Esophagus squamous epithelium (tissue), 5 donors: ENCODE data around the gene MAP1LC3B. TPM values are rescaled to one million over a fixed set of nuclear protein-coding genes. Genes with fewer than 3 reads are reported as not detected.

Experiments
- DNase-seq: peaks from one replicate; lab custom pipeline; 2025; lab: John Stamatoyannopoulos, UW
- H3K27ac ChIP-seq, 4 donors: fragments of 200-600 bp; sonication (generic); one replicate each; pipeline ENCODE4 v1.5.1; 2016 to 2019; ENCODE audit warnings: mild to moderate bottlenecking in 1 of 4
- H3K27me3 ChIP-seq, 4 donors: fragments of 200-600 bp; sonication (generic); 1 replicate in 3 of 4; 2 replicates in 1 of 4; pipeline versions ENCODE4 v1.5.1 to v1.6.0; 2017 to 2021; ENCODE audit warnings: antibody characterized with exemption in 1 of 4
- H3K36me3 ChIP-seq, 3 donors: fragments of 200-600 bp; sonication (generic); one replicate each; pipeline ENCODE4 v1.5.1; 2016 to 2019
- H3K4me1 ChIP-seq, 3 donors: fragments of 200-600 bp; sonication (generic); one replicate each; pipeline ENCODE4 v1.5.1; 2017 to 2019
- H3K4me3 ChIP-seq, 4 donors: fragments of 200-600 bp; sonication (generic); 1 replicate in 3 of 4; 2 replicates in 1 of 4; pipeline ENCODE4 v1.5.1; 2016 to 2019; ENCODE audit warnings: mild to moderate bottlenecking in 2 of 4, moderate library complexity in 1 of 4
- H3K9me3 ChIP-seq, 3 donors: fragments of 200-600 bp; sonication (generic); one replicate each; pipeline ENCODE4 v1.5.1; 2016 to 2019
- POLR2A ChIP-seq, 4 donors: fragments of 450-650 bp; IDR thresholded peaks; one replicate each; pipeline ENCODE4 v1.6.1; 2017; ENCODE audit warnings: antibody characterized with exemption in 4 of 4, mild to moderate bottlenecking in 4 of 4, moderate library complexity in 3 of 4
- WGBS, 2 donors: methylation state at CpG; one replicate each; pipeline ENCODE4 v1.1.5; 2018; 5-methylcytosine and 5-hydroxymethylcytosine counted together
- intact Hi-C: fragments of 100-400 bp; cut with DNase I; formaldehyde crosslinking; loops from one replicate; pipeline ENCODE4 v1.15.0; 2022
- total RNA-seq, 4 donors: library from RNA; depleted of rRNA; stranded (reverse); fragments of >200 nt; gene quantifications; one replicate each; pipeline ENCODE4 v1.1.0, GENCODE V29; 2016
- TF ChIP-seq, protein P1 (sequence below), 6 experiments: fragments of 450-650 bp in 4 of 6; fragments of 200-600 bp in 2 of 6; sonication (generic) in 2 of 6; IDR thresholded peaks; one replicate each; pipeline ENCODE4 v1.5.1; 2016 to 2019; ENCODE audit warnings: antibody characterized with exemption in 6 of 6, mild to moderate bottlenecking in 4 of 6, moderate library complexity in 4 of 6
- donor health status: DM: yes; HTN: yes; CAD: no.

MAP1LC3B gene
- total RNA-seq, 4 donors from 2014 or later, result 14.2 to 38.0 (median 24.4) TPM

- TF ChIP-seq POLR2A (IDR thresholded peaks at IDR 0.05), result no peak
- TF ChIP-seq, protein P1, sequence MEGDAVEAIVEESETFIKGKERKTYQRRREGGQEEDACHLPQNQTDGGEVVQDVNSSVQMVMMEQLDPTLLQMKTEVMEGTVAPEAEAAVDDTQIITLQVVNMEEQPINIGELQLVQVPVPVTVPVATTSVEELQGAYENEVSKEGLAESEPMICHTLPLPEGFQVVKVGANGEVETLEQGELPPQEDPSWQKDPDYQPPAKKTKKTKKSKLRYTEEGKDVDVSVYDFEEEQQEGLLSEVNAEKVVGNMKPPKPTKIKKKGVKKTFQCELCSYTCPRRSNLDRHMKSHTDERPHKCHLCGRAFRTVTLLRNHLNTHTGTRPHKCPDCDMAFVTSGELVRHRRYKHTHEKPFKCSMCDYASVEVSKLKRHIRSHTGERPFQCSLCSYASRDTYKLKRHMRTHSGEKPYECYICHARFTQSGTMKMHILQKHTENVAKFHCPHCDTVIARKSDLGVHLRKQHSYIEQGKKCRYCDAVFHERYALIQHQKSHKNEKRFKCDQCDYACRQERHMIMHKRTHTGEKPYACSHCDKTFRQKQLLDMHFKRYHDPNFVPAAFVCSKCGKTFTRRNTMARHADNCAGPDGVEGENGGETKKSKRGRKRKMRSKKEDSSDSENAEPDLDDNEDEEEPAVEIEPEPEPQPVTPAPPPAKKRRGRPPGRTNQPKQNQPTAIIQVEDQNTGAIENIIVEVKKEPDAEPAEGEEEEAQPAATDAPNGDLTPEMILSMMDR (IDR thresholded peaks at IDR 0.05), result no peak
- H3K27me3 ChIP-seq, result no peaks in the 10 kb centered on the region
- 75 to 77% methylated on average over 4 to 10 of the region's 13 CpGs for WGBS, 2 donors
- H3K4me3 ChIP-seq, result no peak overlapping the region
- H3K27ac ChIP-seq, result no peak overlapping the region
- peaks cover 0 to 13% (median 0%) of the 10 kb centered on the region in 3 donors for H3K4me1 ChIP-seq
- intact Hi-C loops, result no loop called here
- no peak for DNase-seq
- peaks cover 20 to 97% (median 23%) of the 10 kb centered on the region in 3 donors for H3K36me3 ChIP-seq
- H3K9me3 ChIP-seq, result no peaks in the 10 kb centered on the region
These were observed 17.6 kb downstream of the MAP1LC3B start for GRCh38 chr16:87409781-87410180.

DNA sequence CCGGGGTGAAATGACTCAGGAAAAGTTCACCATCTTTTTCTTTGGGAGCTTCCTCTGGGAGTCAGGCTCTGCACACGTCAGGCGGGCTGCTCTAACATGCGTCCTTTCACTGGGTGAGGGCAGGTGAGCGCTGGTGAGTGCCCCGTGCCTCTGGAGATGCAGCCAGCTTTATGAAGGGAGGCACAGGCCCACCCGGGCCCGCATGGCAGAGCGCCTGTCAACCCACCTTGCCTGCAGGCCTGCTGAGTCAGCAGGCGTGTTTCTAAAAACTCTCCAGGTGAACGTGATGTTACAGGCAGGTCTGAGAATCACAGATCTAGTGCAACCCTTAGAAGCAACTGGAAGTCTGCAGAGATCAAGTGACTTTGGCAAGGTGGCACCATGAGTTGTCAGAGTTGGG is 18.4 kb downstream of the MAP1LC3B start:
- Histone ChIP-seq H3K36me3 (peaks cover 22 to 97% (median 27%) of the 10 kb centered on the region in 3 donors), H3K4me1 (peaks cover 0 to 13% (median 0%) of the 10 kb centered on the region in 3 donors), H3K9me3 (no peaks in the 10 kb centered on the region), H3K27ac (no peak overlapping the region), H3K4me3 (no peak overlapping the region), H3K27me3 (no peaks in the 10 kb centered on the region)
- WGBS, 2 donors, result 63% methylated on average over 11 of the region's 11 CpGs; no CpG with 5 or more reads in 1 of the 2 donors
- no peak for DNase-seq
- no peak for TF ChIP-seq POLR2A (IDR thresholded peaks at IDR 0.05)
- TF ChIP-seq, protein P1 (IDR thresholded peaks at IDR 0.05), result no peak
- intact Hi-C loops, result no loop called here

GRCh38 chr16:87410968-87411367 is 18.8 kb downstream of the MAP1LC3B start:
- Histone ChIP-seq H3K27me3 (no peaks in the 10 kb centered on the region), H3K36me3 (peaks cover 26 to 97% (median 29%) of the 10 kb centered on the region in 3 donors), H3K9me3 (no peaks in the 10 kb centered on the region), H3K4me1 (peaks cover 0 to 13% (median 0%) of the 10 kb centered on the region in 3 donors), H3K4me3 (no peak overlapping the region), H3K27ac (no peak overlapping the region)
- DNase-seq, result no peak
- TF ChIP-seq, protein P1 (IDR thresholded peaks at IDR 0.05), result no peak
- TF ChIP-seq POLR2A (IDR thresholded peaks at IDR 0.05), result no peak
- WGBS, 2 donors, result 85 to 87% methylated on average over 7 to 14 of the region's 14 CpGs
- intact Hi-C loops, result no loop called here

DNA sequence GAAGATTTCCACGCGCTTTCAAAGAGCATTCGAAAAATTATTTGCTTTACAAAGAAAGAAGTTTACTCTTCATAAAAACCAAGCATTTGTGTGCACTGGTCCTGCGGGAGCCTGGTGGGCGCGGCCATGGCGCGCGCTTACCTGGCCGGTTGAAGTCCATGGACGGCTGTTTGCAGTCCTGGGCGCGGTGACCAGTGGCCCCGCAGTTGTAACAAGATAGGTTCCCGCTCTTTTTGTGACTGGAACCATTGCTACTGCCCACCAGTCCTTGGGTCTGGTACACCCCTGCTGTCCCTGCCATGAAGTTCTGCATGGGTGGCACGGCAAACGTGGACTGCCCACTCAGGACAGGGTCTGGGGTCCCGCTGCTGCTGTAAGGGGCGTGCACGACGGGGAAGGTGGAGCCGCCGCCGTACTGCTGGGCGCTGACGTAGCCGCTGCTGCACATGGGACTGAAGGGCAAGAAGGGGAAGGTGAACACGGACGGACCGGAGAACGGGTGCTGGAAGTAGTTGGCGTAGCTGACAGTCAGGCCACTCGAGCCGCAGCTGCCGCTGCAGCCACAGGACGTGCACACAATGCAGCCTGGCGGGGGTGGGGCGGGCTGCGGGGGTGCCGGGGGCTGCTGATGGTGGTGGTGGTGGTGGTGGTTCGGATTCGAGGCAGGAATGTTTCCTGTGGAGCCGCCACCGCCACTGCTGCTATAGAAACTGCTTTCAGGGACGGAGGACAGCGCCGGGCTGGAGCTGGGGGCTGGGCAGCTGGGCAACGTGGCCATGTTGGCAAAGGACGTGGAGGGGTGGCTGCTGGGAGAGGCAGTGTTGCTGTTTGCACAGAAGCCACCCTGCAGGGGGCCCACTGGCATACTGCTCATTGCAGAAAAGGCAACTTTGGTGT is 19.5 kb downstream of the MAP1LC3B start:
- 90% methylated on average over 17 to 34 of the region's 49 CpGs for WGBS, 2 donors
- intact Hi-C loops, result no loop called here
- TF ChIP-seq POLR2A (IDR thresholded peaks at IDR 0.05), result no peak
- TF ChIP-seq, protein P1 (IDR thresholded peaks at IDR 0.05), result no peak
- no peak overlapping the region for H3K27ac ChIP-seq
- DNase-seq, result no peak
- H3K27me3 ChIP-seq, result no peaks in the 10 kb centered on the region
- H3K36me3 ChIP-seq, result peaks cover 29 to 97% (median 31%) of the 10 kb centered on the region in 3 donors
- no peaks in the 10 kb centered on the region for H3K9me3 ChIP-seq
- H3K4me3 ChIP-seq, result no peak overlapping the region
- H3K4me1 ChIP-seq, result peaks cover 0 to 12% (median 0%) of the 10 kb centered on the region in 3 donors

DNA sequence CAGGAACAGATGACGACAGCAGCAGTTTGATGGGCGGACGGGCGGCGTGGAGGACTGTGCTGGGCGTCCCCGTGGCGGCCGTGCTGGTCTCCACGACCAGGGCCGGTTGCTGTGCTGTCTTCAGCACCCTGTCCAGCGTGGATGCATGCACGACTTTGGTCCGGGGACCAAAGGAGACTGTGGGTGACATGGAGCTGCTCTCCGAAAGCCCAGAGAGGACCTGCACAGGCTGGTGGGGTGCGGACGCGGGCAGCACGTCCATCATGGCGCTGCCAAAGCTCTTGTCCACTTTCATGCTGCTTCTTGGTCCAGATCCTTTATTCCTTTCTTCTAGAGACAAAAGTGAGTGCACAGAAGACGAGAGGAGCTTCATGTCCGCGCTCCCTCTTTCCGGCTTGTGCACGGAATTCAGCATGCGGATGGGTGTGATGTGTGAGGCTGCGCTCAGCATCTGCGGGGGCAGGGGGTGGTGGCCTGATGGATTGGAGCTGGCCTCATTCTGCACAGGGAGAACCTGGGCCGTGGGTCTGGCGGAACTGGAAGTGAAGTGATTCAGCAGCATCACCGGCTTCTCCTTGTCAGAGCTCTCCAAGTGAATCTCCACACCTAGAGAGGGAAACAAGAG is 20.3 kb downstream of the MAP1LC3B start:
- H3K27ac ChIP-seq, result no peak overlapping the region
- intact Hi-C loops, result no loop called here
- no peak for TF ChIP-seq POLR2A (IDR thresholded peaks at IDR 0.05)
- TF ChIP-seq, protein P1 (IDR thresholded peaks at IDR 0.05), result no peak
- no peaks in the 10 kb centered on the region for H3K9me3 ChIP-seq
- peaks cover 0 to 5% (median 0%) of the 10 kb centered on the region in 3 donors for H3K4me1 ChIP-seq
- 85 to 91% methylated on average over 14 to 30 of the region's 31 CpGs for WGBS, 2 donors
- DNase-seq, result no peak
- H3K4me3 ChIP-seq, result no peak overlapping the region
- H3K27me3 ChIP-seq, result no peaks in the 10 kb centered on the region
- H3K36me3 ChIP-seq, result peaks cover 29 to 97% (median 36%) of the 10 kb centered on the region in 3 donors
